SK-N-SH treated with all-trans-retinoic acid at 6 μM for 48 hours (cell line): ENCODE data around the gene MRPS35.

Source experiments
- ARNTL ChIP-seq: fragments of 450-650 bp; formaldehyde crosslinking; IDR thresholded peaks from 2 replicates; pipeline ENCODE4 v1.5.0; 2020; ENCODE audit warnings: low read depth, mild to moderate bottlenecking, moderate library complexity, borderline replicate concordance
- CREB5 ChIP-seq: fragments of 250-450 bp; sonication (Bioruptor Pico); IDR thresholded peaks from 2 replicates; pipeline ENCODE4 v1.5.1; 2020; ENCODE audit warnings: low read depth, mild to moderate bottlenecking, moderate library complexity
- CSRNP3 ChIP-seq: fragments of 250-450 bp; sonication (Bioruptor Pico); IDR thresholded peaks from 2 replicates; pipeline ENCODE4 v1.5.1; 2021; ENCODE audit warnings: mild to moderate bottlenecking, moderate library complexity
- ESRRG ChIP-seq: fragments of 250-450 bp; sonication (Bioruptor Pico); IDR thresholded peaks from 2 replicates; pipeline ENCODE4 v1.6.1; 2021; ENCODE audit warnings: mild to moderate bottlenecking
- PATZ1 ChIP-seq: fragments of 250-450 bp; sonication (Bioruptor Pico); IDR thresholded peaks from 2 replicates; pipeline ENCODE4 v1.8.0; 2020; ENCODE audit warnings: mild to moderate bottlenecking, moderate library complexity, borderline replicate concordance
- RARB ChIP-seq: fragments of 250-450 bp; sonication (Bioruptor Pico); IDR thresholded peaks from 2 replicates; pipeline ENCODE4 v1.8.0; 2021; ENCODE audit warnings: mild to moderate bottlenecking, moderate library complexity
- SNAI2 ChIP-seq: fragments of 250-450 bp; sonication (Bioruptor Pico); IDR thresholded peaks from 2 replicates; pipeline ENCODE4 v1.5.0; 2020; ENCODE audit warnings: mild to moderate bottlenecking, moderate library complexity
- TSHZ2 ChIP-seq: fragments of 250-450 bp; sonication (Bioruptor Pico); IDR thresholded peaks from 2 replicates; pipeline ENCODE4 v1.5.0; 2020; ENCODE audit warnings: mild to moderate bottlenecking, moderate library complexity
- ZFP30 ChIP-seq: fragments of 450-650 bp; formaldehyde crosslinking; IDR thresholded peaks from 2 replicates; pipeline ENCODE4 v1.5.0; 2022; ENCODE audit warnings: mild to moderate bottlenecking, moderate library complexity
- ZNF8 ChIP-seq: fragments of 450-650 bp; formaldehyde crosslinking; IDR thresholded peaks from 2 replicates; pipeline ENCODE4 v1.5.0; 2020; ENCODE audit warnings: mild to moderate bottlenecking, moderate library complexity

GRCh38 chr12:27705263-27705662 is 5.4 kb upstream of the MRPS35 start:
- no peak for TF ChIP-seq ZFP30 (CRISPR knock-in tag)
- no peak for TF ChIP-seq ARNTL (CRISPR knock-in tag)
- TF ChIP-seq CREB5 (CRISPR knock-in tag): no peak
- no peak for TF ChIP-seq PATZ1 (CRISPR knock-in tag)
- no peak for TF ChIP-seq SNAI2 (CRISPR knock-in tag)
- no peak for TF ChIP-seq ZNF8 (CRISPR knock-in tag)
- TF ChIP-seq CSRNP3: no peak
- TF ChIP-seq RARB (CRISPR knock-in tag): no peak
- TF ChIP-seq TSHZ2 (CRISPR knock-in tag): no peak
- TF ChIP-seq ESRRG (CRISPR knock-in tag): no peak
